Measurements from ENCODE around the gene ANKRD66.

The ANKRD66 gene

DNA sequence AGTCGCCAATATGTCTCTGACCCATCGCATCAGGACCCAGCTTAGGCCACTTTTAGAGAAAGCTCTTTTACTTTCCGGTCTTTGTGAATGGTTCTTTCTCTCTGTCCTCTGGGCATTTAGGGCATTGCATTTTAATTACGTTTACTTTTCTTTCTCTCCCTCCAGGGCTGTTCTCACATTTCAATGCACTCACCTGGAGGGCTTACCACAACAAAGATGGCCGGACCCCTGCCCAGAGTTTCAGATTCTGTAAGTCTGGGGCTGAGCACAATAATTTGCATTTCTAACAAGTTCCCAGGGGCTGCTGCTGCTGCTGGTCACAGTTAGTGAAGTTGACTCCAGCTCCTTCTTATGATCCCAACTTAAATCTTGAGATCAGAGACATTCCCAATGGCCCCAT lies 3.0 kb downstream of the ANKRD66 start:
- TF ChIP-seq, protein P1, sequence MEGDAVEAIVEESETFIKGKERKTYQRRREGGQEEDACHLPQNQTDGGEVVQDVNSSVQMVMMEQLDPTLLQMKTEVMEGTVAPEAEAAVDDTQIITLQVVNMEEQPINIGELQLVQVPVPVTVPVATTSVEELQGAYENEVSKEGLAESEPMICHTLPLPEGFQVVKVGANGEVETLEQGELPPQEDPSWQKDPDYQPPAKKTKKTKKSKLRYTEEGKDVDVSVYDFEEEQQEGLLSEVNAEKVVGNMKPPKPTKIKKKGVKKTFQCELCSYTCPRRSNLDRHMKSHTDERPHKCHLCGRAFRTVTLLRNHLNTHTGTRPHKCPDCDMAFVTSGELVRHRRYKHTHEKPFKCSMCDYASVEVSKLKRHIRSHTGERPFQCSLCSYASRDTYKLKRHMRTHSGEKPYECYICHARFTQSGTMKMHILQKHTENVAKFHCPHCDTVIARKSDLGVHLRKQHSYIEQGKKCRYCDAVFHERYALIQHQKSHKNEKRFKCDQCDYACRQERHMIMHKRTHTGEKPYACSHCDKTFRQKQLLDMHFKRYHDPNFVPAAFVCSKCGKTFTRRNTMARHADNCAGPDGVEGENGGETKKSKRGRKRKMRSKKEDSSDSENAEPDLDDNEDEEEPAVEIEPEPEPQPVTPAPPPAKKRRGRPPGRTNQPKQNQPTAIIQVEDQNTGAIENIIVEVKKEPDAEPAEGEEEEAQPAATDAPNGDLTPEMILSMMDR (IDR thresholded peaks at IDR 0.05; ENCODE audit: insufficient read depth, low read depth, low read length, missing control alignments), result no peak
- no peak for DNase-seq (ENCODE audit: low read depth)
- no peak overlapping the region for H3K4me3 ChIP-seq (ENCODE audit: low read depth, low read length)

DNA sequence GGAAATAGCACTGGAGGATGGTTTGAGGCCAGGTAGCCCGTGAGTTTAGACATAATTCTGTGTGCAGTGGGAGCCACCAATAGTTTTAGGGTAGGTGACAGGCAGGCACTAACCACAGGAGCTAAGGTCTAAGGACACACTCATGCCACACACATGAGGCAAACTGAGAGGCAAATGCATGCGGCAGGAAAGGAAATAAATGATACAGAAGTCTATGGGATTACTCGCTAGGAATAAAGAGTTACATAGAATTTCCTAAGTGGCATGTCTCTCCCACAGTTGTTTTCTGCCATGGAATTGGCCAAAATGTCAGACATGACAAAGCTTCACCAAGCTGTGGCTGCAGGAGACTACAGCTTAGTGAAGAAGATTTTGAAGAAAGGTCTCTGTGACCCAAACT lies 4.9 kb downstream of the ANKRD66 start:
- TF ChIP-seq, protein P1 (IDR thresholded peaks at IDR 0.05; ENCODE audit: insufficient read depth, low read depth, low read length, missing control alignments), result no peak
- DNase-seq (ENCODE audit: low read depth), result no peak
- H3K4me3 ChIP-seq (ENCODE audit: low read depth, low read length), result no peak overlapping the region

DNA sequence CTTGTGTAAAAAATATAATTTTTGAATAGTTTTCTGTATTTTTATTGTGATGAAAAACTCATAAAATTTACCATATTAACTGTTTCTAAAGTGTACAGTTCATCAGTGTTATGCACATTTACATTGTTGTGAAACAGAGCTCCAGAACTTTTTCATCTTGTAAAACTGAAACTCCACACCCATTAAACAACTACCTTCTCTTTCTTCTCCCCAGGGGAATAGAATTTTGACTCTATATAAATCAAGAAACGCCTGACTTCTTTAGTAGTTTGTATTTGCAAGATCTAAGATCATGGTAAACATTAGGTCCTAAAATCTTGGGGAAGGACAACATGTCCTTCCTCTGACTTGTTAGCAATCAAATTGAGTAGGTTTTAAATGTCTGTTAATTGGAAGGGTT lies 9.1 kb downstream of the ANKRD66 start:
- DNase-seq (ENCODE audit: low read depth), result no peak
- TF ChIP-seq, protein P1 (IDR thresholded peaks at IDR 0.05; ENCODE audit: insufficient read depth, low read depth, low read length, missing control alignments), result no peak

DNA sequence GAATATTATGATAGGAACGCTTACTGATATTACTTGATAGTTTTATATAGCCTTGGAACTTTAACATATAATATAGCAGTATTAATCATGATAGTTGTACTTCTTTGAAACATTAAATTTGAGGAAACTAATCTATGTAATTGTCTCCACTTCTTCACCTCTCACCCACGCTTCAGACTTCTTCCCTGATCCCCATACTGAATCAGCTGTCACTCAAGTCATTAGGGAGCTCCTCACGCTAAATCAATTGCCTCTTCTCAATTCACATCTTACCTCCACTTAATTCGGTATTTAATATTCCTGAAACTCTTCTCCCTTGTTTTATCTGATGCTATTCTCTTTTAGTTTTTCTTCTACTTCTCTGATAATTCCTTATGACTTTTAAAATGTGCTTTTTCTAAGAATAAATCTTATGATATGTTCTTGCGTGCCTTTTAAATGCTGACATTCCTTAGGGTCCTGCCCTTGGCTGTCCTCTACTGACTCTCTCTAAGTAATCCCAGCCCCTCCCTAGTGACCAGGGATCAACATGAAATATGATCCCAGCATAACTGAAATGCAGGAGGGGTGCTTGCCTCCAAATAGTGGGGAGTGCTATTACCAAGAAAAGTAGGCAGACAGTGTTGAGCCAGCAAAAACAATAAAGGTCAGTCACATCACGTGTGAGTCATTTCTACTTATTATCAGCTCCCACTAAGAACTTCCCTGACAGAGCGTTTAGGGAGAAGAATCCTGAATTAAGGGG lies 9.9 kb downstream of the ANKRD66 start:
- TF ChIP-seq, protein P1 (IDR thresholded peaks at IDR 0.05; ENCODE audit: insufficient read depth, low read depth, low read length, missing control alignments), result no peak

More for the DNA sequence above, 9.1 kb downstream of the ANKRD66 start:
- no peak overlapping the region for H3K4me3 ChIP-seq (ENCODE audit: low read depth, low read length)

DNA sequence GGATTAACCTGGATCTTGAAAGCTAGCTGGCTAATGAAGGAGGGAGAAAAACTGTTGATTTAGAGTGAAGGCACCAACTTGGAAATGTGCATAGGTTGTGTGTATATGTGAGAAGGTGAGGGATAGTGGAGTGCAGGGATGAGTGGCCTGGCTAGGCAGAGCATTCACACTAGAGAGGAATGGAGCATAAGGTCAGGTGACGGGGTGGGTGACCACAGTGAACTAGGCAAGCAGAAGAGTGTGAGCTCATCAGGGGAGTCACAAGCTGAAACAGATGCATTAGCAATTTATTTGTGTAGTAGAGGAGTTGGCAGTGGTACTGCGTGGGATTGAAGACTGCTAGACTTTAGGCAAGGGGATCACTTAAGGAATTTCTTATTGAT lies 10.5 kb downstream of the ANKRD66 start:
- no peak overlapping the region for H3K4me3 ChIP-seq (ENCODE audit: low read depth, low read length)
- TF ChIP-seq, protein P1 (IDR thresholded peaks at IDR 0.05; ENCODE audit: insufficient read depth, low read depth, low read length, missing control alignments), result no peak
- DNase-seq (ENCODE audit: low read depth), result no peak

More for the DNA sequence above, 9.9 kb downstream of the ANKRD66 start:
- DNase-seq (ENCODE audit: low read depth), result no peak
- H3K4me3 ChIP-seq (ENCODE audit: low read depth, low read length), result no peak overlapping the region

DNA sequence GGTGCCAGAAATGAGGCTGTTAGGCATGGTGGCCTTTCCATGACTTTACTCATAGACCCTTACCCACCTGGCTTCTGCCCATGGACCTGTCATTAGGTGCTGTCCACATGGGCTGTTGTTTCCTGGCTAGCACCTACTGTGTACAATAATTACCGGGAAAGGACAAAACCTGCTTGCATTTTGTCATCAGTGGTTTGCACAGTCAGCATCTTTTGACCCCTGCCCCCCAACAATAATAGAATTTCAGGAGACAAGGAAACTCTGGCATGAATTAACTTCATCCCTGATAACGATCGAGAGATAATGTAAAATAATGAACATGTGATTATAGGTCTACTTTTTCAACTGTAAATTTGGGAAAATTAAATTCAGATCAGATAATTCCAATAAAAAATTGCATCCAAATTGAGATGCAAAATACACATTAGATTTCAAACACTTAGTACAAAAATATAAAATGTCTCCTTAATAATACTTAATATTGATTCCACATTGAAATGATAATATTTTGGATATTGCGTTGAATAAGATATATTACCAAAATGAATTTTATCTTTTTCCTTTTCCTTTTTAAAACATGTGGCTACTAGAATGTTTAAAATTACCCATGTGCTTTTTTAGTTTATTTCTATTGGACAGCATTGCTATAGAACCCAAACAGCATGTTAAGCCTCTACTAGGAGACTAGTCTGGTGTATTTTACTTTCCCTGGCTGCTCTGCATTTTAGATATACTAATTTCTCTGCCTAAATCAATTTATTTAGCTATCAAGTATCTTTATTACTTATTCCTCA lies 12.4 kb downstream of the ANKRD66 start:
- no peak overlapping the region for H3K4me3 ChIP-seq (ENCODE audit: low read depth, low read length)
- TF ChIP-seq, protein P1 (IDR thresholded peaks at IDR 0.05; ENCODE audit: insufficient read depth, low read depth, low read length, missing control alignments), result no peak

More for the DNA sequence above, 12.4 kb downstream of the ANKRD66 start:
- no peak for DNase-seq (ENCODE audit: low read depth)
